Stimulated activated CD8-positive, alpha-beta memory T cell treated with anti-CD3 and anti-CD28 coated beads, Interleukin-12 subunit alpha, Interleukin-12 subunit beta, amount 100 ng/mL, for 1 hour (primary cell): ENCODE measurements around the gene DIS3L2.

Experiments
- DNase-seq: peaks from one replicate; pipeline ENCODE4 v3.0.0-alpha.2; 2020; ENCODE audit warnings: low read depth

Gene DIS3L2, protein sequence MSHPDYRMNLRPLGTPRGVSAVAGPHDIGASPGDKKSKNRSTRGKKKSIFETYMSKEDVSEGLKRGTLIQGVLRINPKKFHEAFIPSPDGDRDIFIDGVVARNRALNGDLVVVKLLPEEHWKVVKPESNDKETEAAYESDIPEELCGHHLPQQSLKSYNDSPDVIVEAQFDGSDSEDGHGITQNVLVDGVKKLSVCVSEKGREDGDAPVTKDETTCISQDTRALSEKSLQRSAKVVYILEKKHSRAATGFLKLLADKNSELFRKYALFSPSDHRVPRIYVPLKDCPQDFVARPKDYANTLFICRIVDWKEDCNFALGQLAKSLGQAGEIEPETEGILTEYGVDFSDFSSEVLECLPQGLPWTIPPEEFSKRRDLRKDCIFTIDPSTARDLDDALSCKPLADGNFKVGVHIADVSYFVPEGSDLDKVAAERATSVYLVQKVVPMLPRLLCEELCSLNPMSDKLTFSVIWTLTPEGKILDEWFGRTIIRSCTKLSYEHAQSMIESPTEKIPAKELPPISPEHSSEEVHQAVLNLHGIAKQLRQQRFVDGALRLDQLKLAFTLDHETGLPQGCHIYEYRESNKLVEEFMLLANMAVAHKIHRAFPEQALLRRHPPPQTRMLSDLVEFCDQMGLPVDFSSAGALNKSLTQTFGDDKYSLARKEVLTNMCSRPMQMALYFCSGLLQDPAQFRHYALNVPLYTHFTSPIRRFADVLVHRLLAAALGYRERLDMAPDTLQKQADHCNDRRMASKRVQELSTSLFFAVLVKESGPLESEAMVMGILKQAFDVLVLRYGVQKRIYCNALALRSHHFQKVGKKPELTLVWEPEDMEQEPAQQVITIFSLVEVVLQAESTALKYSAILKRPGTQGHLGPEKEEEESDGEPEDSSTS

GRCh38 chr2:231961349-231962166, at the start of gene DIS3L2:
Gene DIS3L2 (plus strand): TSS chr2:231961713. CDS start chr2:232014928, 53,215 bp downstream.
- peak; percentile 54 for DNase-seq

- DNase-seq, result no peak
These were observed 47.3 kb upstream of the DIS3L2 start for GRCh38 chr2:231914077-231914690.

DNA sequence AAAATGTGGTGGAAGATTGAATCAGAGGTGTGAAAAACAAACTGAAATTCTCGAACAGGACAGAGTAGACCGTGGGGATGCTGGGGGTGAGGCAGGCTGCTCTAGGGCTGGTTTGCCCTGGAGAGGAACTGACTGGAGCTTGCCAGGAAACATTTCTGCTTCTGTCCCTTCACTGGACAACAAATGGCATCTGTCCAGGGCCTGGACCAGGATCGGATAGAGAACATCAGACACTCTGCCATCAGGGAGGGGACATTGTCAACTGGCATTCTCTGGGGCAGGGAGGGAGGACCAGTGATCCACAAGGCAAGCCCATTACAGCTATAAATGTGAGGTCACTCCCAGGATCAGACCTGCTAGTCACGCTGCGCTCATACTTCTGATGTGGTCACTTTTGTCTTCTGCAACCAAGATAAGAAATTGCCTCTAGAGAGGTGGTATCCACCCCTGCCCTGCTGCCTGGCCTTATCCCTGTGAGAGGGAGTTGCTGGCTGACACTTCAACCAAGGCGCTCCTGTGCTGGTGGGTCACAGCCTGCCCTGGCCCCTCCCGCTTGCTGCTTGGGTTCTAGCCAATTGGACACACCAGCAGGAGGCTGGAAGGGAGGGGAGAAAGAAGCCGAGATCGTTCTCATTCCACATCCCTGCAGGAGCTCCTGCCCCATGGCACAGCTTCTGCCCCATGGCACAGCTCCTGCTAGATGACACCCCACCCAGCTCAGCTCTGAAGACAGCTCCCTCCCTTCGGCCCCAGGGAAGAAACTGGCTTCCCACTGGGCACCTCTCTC, 44.0 kb upstream of the DIS3L2 start:
- DNase-seq, result no peak

DNA sequence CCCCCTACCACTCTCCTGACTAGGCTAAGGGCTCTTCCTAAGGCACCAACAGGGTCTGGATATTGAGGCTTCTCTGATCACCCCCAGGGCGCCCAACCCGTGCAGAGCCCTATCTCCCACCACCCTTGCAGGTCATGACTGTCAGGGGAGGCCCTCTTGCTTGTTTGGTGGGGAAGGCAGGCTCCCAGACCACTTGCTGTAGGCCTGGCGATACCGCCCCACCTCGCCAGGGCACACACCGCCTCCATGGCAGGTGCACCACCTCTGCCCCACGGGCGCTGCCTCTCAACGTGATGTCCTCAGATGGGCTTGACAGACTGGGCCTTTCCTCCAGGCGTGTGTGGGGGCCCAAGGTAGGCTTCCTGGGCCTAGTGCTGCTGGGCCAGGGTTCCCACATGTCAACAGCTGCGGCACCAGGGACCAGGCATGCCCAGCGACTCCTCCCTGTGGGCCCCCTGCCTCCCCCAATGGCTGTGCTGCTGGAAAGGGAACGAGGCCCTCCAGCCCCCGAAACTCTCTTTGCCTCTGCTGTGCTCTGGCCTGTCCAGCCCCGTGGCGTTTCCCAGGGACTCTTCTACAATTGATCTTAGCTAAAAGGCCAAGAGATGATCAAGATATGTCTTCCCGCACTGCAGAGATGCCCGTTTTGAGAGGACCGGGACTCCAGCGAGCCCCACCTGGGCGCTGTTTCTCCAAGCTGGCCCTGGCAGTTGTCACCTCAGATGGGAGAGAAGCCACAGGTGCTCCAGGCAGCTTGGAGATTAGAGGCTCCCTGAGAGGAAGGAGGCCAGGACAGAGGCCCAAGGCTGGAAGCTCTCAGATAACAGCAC, 42.8 kb upstream of the DIS3L2 start:
- DNase-seq, result no peak

DNA sequence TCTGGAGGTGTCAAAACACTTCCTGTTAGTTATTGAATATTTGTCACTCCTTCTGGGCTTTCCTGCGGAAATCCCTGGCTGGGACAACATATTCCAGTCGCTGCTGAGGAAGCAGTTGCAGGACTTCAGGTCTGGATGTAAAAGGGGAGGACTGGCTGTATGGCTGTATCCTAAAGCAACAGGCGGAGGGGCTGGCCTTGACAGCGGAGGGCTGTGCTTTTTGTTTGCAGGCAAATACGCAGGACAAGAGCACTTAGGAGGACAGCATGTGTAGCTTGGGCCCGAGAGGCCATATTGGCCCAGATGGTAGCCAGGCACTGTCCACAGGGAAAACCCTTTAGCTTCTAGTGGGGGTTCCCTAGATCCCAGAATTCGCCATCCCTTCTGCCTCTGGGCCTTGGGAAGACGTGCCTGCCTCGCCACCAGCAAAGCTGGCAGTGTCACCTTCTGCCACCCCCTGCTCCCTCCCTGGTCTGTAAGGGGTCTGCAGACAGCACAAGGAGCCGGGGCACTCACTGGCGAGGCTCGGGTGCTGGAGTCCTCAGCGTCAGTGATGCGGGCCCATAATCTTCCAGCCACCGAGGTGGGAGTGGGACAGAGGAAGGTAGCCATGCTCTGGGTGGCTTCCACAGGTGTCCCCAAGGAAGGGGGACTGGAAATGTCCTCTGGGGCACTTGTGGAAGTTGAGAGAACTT, 42.0 kb upstream of the DIS3L2 start:
- no peak for DNase-seq

DNA sequence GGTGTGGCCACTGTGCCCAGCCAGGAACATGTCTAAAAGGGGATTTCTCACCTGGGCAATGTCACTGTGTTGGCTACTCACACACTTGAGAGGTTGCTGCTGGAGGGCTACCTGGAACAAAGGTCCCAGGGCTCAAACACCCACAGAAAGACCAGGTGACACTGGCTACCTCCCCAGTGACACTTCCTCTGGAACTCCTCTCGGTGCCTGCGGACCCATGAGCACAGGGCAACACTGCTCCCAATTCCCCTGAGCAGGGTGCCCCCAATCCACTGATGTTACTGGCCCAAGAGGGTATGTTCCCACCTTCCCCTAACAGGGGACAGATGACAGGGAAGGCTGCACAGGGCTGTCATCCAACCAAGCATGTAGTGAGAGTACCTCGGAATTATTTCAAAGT, 41.1 kb upstream of the DIS3L2 start:
- no peak for DNase-seq

- DNase-seq, result no peak
These were observed 40.7 kb upstream of the DIS3L2 start for GRCh38 chr2:231920795-231921194.

GRCh38 chr2:231922311-231923009, 39.1 kb upstream of the DIS3L2 start:
- no peak for DNase-seq

DNA sequence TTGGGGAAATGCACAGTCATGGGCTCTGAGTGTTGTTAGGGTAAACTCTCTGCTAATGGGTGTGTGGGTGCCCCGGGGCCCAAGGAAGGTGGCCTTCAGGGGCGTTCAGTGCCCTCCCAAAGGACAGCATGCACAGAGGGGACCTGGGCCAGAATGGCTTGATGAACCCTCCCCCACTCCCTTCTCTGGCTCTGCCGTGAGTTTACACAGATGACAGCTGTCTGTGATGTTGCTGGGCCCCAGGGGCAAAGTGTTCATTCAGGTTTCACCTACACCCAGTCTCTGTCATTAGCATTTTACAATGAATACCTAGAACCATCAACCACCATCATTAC, 38.5 kb upstream of the DIS3L2 start:
- DNase-seq, result no peak

DNA sequence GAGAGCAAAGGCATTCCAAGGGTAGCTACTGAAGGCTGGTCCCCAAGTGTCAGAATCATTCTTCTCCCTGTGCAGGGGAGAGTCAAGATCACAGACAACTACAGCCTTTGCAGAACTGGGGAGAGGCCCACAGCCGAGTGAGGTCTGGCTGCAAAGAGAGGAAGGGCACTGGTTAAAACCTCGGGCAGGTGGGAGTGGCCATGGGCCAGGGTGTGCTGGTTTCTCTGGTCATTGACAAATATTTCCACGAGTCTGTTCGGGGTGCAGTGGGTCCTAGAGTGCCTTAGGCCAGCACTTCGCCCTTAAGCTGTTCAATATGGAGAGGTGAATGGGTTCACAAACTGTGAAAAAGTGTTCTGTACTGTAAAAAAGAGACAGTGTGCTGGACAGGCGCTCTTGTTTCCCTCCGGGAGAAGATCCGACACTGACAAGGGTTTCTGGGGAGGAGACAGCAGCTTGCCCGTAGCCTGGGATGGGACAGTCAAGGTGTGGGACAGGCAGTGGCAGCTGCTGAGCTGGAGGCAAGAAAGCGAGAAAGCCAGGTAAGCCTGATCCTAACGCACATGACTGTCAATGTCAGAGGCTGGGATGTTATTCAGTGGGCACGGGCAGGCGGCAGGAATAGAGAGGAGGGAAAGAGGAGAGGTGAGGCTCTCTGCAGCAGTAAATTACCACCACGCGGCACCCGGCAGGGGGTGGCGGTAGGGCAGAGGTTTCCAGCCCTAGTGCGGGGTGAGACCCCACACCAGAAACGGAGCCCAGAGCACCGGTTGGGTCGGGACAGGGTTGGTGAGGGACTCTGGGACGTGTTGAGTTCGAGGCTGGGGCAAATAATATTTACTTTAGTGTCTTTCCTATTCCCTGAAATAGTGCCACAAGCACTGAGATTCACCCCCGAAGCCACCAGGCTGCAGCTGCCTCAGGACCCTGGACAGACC, 37.3 kb upstream of the DIS3L2 start:
- DNase-seq, result no peak

DNA sequence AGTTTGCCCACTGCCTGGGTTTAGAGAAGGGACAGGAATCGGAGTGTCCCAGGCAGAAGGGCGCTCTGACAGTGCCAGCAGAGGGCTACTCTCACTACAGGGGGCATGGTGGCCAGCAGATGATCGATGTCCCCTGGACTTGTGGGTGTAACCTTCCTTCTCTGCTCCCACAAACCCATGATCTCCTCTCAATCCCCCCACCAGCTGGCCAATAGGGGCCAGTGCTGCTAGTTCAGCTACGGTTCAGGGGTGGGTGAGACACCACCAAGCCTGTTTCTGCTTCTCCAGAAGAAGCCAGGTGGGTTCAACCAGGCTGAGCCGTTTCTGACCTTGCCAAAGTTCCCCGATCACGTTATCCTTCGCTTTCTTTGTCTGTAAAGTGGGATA, 36.6 kb upstream of the DIS3L2 start:
- no peak for DNase-seq

GRCh38 chr2:231925303-231926179, 36.0 kb upstream of the DIS3L2 start:
- peak; percentile 47 for DNase-seq

DNA sequence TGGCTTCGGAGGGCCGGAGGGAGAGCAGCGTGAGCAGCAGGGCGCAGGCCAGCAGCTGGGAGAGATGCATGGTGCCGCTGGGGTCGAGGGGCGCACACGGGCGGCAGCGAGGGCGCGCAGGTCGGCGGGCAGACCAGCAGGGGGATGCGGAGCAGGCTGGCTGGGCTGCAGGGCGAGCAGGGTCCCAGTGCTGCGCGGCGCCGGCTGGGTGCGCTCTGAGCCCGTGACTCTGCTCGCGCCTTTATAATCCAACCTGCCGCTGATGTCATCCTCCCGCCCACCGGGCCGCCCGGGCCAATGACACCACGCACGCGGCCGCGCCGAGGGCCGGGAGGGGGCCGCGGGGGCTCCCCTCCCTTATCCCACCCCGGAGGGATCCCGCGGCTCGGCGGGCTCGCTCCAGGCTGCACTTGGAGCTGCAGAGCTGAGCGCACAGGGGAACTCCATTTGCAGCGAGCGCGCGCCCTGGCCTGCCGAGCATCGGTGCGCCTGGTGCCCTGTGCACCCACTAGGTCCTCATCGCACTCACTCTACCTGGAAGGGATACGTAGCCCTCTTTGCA, 35.3 kb upstream of the DIS3L2 start, which contains the start of gene NPPC:
NPPC (minus strand) TSS at position 217 of the 562 bp plus-strand sequence; CDS start at position 70, 147 bp downstream.
- DNase-seq, result peak; percentile 19

GRCh38 chr2:231926761-231927565, 34.5 kb upstream of the DIS3L2 start:
- no peak for DNase-seq

DNA sequence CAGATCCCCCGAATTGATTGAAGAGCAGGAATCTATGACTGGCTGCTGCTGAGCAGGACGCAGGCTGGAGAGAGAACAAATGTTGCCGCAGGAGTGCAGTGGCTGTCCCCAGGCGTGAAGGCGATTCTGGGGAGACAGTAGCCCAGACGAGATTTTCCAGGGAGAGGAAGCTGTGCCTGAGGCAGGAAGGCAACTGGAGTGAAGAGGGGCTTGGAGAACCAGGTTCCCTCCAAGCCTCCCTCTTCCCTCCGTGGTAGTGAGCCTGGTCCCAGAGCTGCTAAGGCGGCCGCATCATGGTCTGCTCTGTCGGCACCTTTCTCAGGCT, 34.0 kb upstream of the DIS3L2 start:
- DNase-seq, result no peak

DNA sequence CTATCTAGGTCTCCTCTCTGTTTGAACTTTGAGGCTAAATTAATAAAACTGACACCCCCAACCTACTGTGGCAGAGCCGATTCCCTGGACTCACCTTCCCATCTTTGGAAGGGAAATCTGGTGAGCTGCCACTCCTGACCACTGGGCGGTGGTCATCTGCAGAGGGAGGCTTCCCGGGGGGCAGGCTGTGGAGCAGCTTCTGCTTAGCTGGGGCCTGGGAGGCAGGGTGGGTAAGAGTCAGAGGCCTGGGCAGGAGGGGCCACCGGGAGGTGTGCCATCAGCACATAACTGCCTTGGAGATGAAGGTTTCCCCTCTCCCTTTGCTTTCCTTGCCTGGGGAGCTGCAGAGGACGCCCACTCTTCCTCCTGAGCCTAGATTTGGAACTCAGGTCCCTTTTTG, 33.0 kb upstream of the DIS3L2 start:
- no peak for DNase-seq
